ENCODE data around the gene BCAS2.
"Not testable (repeated sequence)": the region's sequence is repeated elsewhere in the genome, so short reads cannot be mapped to it uniquely, and the experiment has no call there.

The BCAS2 gene

GRCh38 chr1:114581335-114582287 is at the start of gene BCAS2:
Gene BCAS2 (minus strand): TSS chr1:114581615. CDS start chr1:114581591, 24 bp downstream.
- DNase-seq (ENCODE audit: low read depth in 2 of 2), result peak; percentile 90

- no peak for DNase-seq (ENCODE audit: low read depth in 2 of 2)
Measured at GRCh38 chr1:114627107-114627506, 45.7 kb upstream of the BCAS2 start.

- no peak for DNase-seq (ENCODE audit: low read depth in 2 of 2)
Measured at GRCh38 chr1:114623364-114623763, 41.9 kb upstream of the BCAS2 start.

- no peak for DNase-seq (ENCODE audit: low read depth in 2 of 2)
Measured at GRCh38 chr1:114620419-114620818, 39.0 kb upstream of the BCAS2 start.

- no peak for DNase-seq (ENCODE audit: low read depth in 2 of 2)
Measured at GRCh38 chr1:114618606-114619005, 37.2 kb upstream of the BCAS2 start.

GRCh38 chr1:114610546-114611245 is 29.3 kb upstream of the BCAS2 start:
- no peak for DNase-seq (ENCODE audit: low read depth in 2 of 2)

GRCh38 chr1:114609826-114610225 is 28.4 kb upstream of the BCAS2 start:
- no peak for DNase-seq (ENCODE audit: low read depth in 2 of 2)

GRCh38 chr1:114609026-114609425 is 27.6 kb upstream of the BCAS2 start:
- no peak for DNase-seq (ENCODE audit: low read depth in 2 of 2)

GRCh38 chr1:114607223-114607622 is 25.8 kb upstream of the BCAS2 start:
- DNase-seq (ENCODE audit: low read depth in 2 of 2), result no peak

- DNase-seq (ENCODE audit: low read depth in 2 of 2), result no peak
Measured at GRCh38 chr1:114597949-114598348, 16.5 kb upstream of the BCAS2 start.

- DNase-seq (ENCODE audit: low read depth in 2 of 2), result no peak
Measured at GRCh38 chr1:114595602-114596001, 14.2 kb upstream of the BCAS2 start.

GRCh38 chr1:114594046-114594445 is 12.6 kb upstream of the BCAS2 start:
- DNase-seq (ENCODE audit: low read depth in 2 of 2), result no peak

GRCh38 chr1:114589122-114589521 is 7.7 kb upstream of the BCAS2 start:
- no peak for DNase-seq (ENCODE audit: low read depth in 2 of 2)

GRCh38 chr1:114588196-114588689 is 6.8 kb upstream of the BCAS2 start:
- DNase-seq (ENCODE audit: low read depth in 2 of 2), result no peak

- no peak for DNase-seq (ENCODE audit: low read depth in 2 of 2)
Measured at GRCh38 chr1:114587203-114587991, 6.0 kb upstream of the BCAS2 start.

GRCh38 chr1:114586513-114587047 is 5.2 kb upstream of the BCAS2 start:
- DNase-seq (ENCODE audit: low read depth in 2 of 2), result no peak

GRCh38 chr1:114585231-114585630 is 3.8 kb upstream of the BCAS2 start:
- DNase-seq (ENCODE audit: low read depth in 2 of 2), result no peak

GRCh38 chr1:114574365-114574764 is 7.0 kb downstream of the BCAS2 start:
- DNase-seq (ENCODE audit: low read depth in 2 of 2), result no peak

GRCh38 chr1:114564141-114564540 is 17.3 kb downstream of the BCAS2 start:
- no peak for DNase-seq (ENCODE audit: low read depth in 2 of 2)

- DNase-seq (ENCODE audit: low read depth in 2 of 2), result not testable (repeated sequence)
Measured at GRCh38 chr1:114562978-114563510, 18.4 kb downstream of the BCAS2 start.

- no peak for DNase-seq (ENCODE audit: low read depth in 2 of 2)
Measured at GRCh38 chr1:114561333-114561732, 20.1 kb downstream of the BCAS2 start.
